GM21367 (cell line): ENCODE measurements around the gene GIGYF2.

Experiments
- ATAC-seq: cut with Tn5 transposase; IDR thresholded peaks from one replicate; pipeline ENCODE4 v1.9.1; 2021; ENCODE audit not compliant: unreplicated experiment

The GIGYF2 gene

GRCh38 chr2:232888839-232889529, 191.9 kb downstream of the GIGYF2 start:
- no peak for ATAC-seq

GRCh38 chr2:232889876-232890401, 192.8 kb downstream of the GIGYF2 start:
- ATAC-seq, result no peak

- ATAC-seq, result no peak
These were observed 193.4 kb downstream of the GIGYF2 start for GRCh38 chr2:232890536-232890895.

- no peak for ATAC-seq
These were observed 193.9 kb downstream of the GIGYF2 start for GRCh38 chr2:232890896-232891601.

- no peak for ATAC-seq
These were observed 194.5 kb downstream of the GIGYF2 start for GRCh38 chr2:232891621-232892071.

GRCh38 chr2:232892221-232892620, 195.1 kb downstream of the GIGYF2 start:
- no peak for ATAC-seq

GRCh38 chr2:232892843-232893242, 195.7 kb downstream of the GIGYF2 start:
- ATAC-seq, result no peak

- no peak for ATAC-seq
These were observed 196.7 kb downstream of the GIGYF2 start for GRCh38 chr2:232893834-232894233.

- no peak for ATAC-seq
These were observed 197.1 kb downstream of the GIGYF2 start for GRCh38 chr2:232894251-232894650.

GRCh38 chr2:232894746-232895145, 197.6 kb downstream of the GIGYF2 start:
- no peak for ATAC-seq

- ATAC-seq, result no peak
These were observed 199.0 kb downstream of the GIGYF2 start for GRCh38 chr2:232896111-232896510.

GRCh38 chr2:232896720-232897597, 199.8 kb downstream of the GIGYF2 start:
- no peak for ATAC-seq

- no peak for ATAC-seq
These were observed 200.7 kb downstream of the GIGYF2 start for GRCh38 chr2:232897598-232898408.

GRCh38 chr2:232898592-232899543, 201.7 kb downstream of the GIGYF2 start:
- ATAC-seq, result no peak

GRCh38 chr2:232900811-232901735, 203.9 kb downstream of the GIGYF2 start:
- ATAC-seq, result no peak

- no peak for ATAC-seq
These were observed 204.8 kb downstream of the GIGYF2 start for GRCh38 chr2:232901736-232902578.

- no peak for ATAC-seq
These were observed 206.9 kb downstream of the GIGYF2 start for GRCh38 chr2:232903989-232904388.
